GM12878 (cell line): ENCODE results near the gene TIPARP. TPM values are rescaled to one million over a fixed set of nuclear protein-coding genes. Genes with fewer than 3 reads are reported as not detected.
A peak's percentile ranks its signal among the peaks of the same experiment; 100 is the strongest.

Source experiments
- CHD4 ChIP-seq: fragments of 200-600 bp; sonication (generic); IDR thresholded peaks from 2 replicates; pipeline ENCODE4 v1.6.1; 2016; ENCODE audit warnings: mild to moderate bottlenecking
- MTA2 ChIP-seq: fragments of 450-650 bp; IDR thresholded peaks from 2 replicates; pipeline ENCODE4 v1.6.1; 2016; ENCODE audit warnings: low read depth, mild to moderate bottlenecking, moderate library complexity
- POLR2AphosphoS2 ChIP-seq: IDR thresholded peaks from 2 replicates; pipeline ENCODE4 v1.6.1; 2011; ENCODE audit warnings: low read depth, mild to moderate bottlenecking, low read length, improper control_type of control experiment, moderate library complexity
- ZZZ3 ChIP-seq: IDR thresholded peaks from 2 replicates; pipeline ENCODE4 v1.6.1; 2011; ENCODE audit warnings: low read depth; ENCODE audit not compliant: control insufficient read depth, insufficient read length
- polyA plus RNA-seq, 11 experiments: library from polyadenylated mRNA; depleted of rRNA in 4 of 11; unstranded in 6 of 11; stranded (reverse) in 5 of 11; fragments of >200 nt; fragmentation: Nextera tagmentation in 4 of 11; fragmentation: Illumina TruSeq in 1 of 11; extraction: Ambion mirVana in 4 of 11; extraction: Trizol in 1 of 11; gene quantifications; 1 replicate in 1 of 11; 2 replicates in 10 of 11; pipeline versions ENCODE4 v1.2.1 to v1.2.3, GENCODE V29; 2011 to 2016; ENCODE audit warnings: inconsistent platforms in 2 of 11, missing spikeins in 2 of 11, low read depth in 1 of 11
- total RNA-seq, 4 experiments: library from RNA; depleted of rRNA in 3 of 4; stranded (reverse); fragments of >200 nt in 3 of 4; fragmentation: Illumina TruSeq in 1 of 4; extraction: Trizol in 1 of 4; gene quantifications; 2 replicates each; pipeline versions ENCODE4 v1.2.1 to v1.2.3, GENCODE V29; 2013 to 2021
- TF ChIP-seq, protein P1 (sequence below): fragments of 450-650 bp; IDR thresholded peaks from 2 replicates; pipeline ENCODE4 v1.6.1; 2017; ENCODE audit warnings: mild to moderate bottlenecking, moderate library complexity
- TF ChIP-seq, protein P2 (sequence below): IDR thresholded peaks from 2 replicates; pipeline ENCODE4 v1.6.1; 2011; ENCODE audit warnings: borderline replicate concordance, low read depth, mild to moderate bottlenecking, moderate library complexity, mixed read lengths, low read length; ENCODE audit not compliant: insufficient read depth; ENCODE audit errors: extremely low read length
- TF ChIP-seq, protein P3 (sequence below): fragments of 450-650 bp; IDR thresholded peaks from 2 replicates; pipeline ENCODE4 v1.6.1; 2017; ENCODE audit warnings: antibody characterized with exemption, mild to moderate bottlenecking, moderate library complexity
- TF ChIP-seq, protein P4 (sequence below): fragments of 450-650 bp; IDR thresholded peaks from 2 replicates; pipeline ENCODE4 v1.6.1; 2018; ENCODE audit warnings: mild to moderate bottlenecking, low read depth, moderate library complexity; ENCODE audit not compliant: partially characterized antibody

Gene TIPARP
- total and polyA plus RNA-seq, 10 of the 15 experiments (the other 5 are each of a cell fraction or from before 2014, with no cell fraction given): 3.2 to 21.5 (median 12.0) TPM

DNA sequence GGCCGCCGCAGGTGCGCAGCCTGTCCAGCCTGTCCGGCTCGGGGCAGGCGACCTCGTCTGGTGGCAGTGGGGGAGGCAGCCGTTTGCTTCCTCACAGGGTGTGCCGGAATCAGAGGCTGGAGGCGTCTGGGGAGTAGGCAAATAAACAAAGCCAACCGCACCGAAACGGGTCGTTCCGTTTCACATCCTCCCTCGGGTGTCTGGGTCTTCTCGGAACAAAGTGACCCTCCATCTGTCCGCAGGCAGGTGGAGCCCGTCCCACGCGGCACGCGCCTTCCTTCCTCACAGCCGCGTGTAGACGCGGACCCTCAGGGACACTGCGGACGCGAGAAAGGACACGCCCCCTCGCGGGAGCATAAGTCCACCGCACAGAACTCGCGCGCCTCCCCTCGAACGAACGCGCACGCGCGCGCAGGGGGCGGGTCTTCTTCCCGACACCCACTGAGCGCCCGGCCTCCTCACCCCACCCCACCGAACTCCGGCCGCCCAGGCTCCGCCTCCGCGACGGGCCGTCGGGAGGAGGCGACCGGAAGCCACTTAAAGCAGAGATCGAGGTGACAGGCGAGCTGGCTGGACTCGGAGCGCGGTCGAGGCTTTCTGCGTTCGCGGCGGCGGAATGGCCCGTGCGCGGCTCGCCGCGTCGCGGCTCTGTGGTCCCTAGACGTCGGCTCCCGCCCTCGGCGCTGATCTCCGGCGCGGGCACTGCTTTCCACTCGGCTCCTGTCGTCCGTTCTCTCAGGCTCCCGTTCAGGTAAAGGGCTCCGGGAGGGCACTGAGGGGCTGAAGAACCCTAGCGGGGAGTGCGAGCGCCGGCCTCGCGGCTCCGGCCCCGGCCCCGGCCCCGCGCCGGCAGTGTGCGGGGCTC lies at the start of gene TIPARP (continued):
- TF ChIP-seq, protein P1, sequence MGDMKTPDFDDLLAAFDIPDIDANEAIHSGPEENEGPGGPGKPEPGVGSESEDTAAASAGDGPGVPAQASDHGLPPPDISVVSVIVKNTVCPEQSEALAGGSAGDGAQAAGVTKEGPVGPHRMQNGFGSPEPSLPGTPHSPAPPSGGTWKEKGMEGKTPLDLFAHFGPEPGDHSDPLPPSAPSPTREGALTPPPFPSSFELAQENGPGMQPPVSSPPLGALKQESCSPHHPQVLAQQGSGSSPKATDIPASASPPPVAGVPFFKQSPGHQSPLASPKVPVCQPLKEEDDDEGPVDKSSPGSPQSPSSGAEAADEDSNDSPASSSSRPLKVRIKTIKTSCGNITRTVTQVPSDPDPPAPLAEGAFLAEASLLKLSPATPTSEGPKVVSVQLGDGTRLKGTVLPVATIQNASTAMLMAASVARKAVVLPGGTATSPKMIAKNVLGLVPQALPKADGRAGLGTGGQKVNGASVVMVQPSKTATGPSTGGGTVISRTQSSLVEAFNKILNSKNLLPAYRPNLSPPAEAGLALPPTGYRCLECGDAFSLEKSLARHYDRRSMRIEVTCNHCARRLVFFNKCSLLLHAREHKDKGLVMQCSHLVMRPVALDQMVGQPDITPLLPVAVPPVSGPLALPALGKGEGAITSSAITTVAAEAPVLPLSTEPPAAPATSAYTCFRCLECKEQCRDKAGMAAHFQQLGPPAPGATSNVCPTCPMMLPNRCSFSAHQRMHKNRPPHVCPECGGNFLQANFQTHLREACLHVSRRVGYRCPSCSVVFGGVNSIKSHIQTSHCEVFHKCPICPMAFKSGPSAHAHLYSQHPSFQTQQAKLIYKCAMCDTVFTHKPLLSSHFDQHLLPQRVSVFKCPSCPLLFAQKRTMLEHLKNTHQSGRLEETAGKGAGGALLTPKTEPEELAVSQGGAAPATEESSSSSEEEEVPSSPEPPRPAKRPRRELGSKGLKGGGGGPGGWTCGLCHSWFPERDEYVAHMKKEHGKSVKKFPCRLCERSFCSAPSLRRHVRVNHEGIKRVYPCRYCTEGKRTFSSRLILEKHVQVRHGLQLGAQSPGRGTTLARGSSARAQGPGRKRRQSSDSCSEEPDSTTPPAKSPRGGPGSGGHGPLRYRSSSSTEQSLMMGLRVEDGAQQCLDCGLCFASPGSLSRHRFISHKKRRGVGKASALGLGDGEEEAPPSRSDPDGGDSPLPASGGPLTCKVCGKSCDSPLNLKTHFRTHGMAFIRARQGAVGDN: no peak; the same call in none of the 2 replicates
- TF ChIP-seq, protein P2, sequence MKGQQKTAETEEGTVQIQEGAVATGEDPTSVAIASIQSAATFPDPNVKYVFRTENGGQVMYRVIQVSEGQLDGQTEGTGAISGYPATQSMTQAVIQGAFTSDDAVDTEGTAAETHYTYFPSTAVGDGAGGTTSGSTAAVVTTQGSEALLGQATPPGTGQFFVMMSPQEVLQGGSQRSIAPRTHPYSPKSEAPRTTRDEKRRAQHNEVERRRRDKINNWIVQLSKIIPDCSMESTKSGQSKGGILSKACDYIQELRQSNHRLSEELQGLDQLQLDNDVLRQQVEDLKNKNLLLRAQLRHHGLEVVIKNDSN: no peak
- TF ChIP-seq, protein P3, sequence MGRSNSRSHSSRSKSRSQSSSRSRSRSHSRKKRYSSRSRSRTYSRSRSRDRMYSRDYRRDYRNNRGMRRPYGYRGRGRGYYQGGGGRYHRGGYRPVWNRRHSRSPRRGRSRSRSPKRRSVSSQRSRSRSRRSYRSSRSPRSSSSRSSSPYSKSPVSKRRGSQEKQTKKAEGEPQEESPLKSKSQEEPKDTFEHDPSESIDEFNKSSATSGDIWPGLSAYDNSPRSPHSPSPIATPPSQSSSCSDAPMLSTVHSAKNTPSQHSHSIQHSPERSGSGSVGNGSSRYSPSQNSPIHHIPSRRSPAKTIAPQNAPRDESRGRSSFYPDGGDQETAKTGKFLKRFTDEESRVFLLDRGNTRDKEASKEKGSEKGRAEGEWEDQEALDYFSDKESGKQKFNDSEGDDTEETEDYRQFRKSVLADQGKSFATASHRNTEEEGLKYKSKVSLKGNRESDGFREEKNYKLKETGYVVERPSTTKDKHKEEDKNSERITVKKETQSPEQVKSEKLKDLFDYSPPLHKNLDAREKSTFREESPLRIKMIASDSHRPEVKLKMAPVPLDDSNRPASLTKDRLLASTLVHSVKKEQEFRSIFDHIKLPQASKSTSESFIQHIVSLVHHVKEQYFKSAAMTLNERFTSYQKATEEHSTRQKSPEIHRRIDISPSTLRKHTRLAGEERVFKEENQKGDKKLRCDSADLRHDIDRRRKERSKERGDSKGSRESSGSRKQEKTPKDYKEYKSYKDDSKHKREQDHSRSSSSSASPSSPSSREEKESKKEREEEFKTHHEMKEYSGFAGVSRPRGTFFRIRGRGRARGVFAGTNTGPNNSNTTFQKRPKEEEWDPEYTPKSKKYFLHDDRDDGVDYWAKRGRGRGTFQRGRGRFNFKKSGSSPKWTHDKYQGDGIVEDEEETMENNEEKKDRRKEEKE: no peak
- TF ChIP-seq POLR2AphosphoS2 (peak; percentile 98), ZZZ3 (no peak), MTA2 (peak; percentile 90), CHD4 (no peak)
- TF ChIP-seq, protein P4, sequence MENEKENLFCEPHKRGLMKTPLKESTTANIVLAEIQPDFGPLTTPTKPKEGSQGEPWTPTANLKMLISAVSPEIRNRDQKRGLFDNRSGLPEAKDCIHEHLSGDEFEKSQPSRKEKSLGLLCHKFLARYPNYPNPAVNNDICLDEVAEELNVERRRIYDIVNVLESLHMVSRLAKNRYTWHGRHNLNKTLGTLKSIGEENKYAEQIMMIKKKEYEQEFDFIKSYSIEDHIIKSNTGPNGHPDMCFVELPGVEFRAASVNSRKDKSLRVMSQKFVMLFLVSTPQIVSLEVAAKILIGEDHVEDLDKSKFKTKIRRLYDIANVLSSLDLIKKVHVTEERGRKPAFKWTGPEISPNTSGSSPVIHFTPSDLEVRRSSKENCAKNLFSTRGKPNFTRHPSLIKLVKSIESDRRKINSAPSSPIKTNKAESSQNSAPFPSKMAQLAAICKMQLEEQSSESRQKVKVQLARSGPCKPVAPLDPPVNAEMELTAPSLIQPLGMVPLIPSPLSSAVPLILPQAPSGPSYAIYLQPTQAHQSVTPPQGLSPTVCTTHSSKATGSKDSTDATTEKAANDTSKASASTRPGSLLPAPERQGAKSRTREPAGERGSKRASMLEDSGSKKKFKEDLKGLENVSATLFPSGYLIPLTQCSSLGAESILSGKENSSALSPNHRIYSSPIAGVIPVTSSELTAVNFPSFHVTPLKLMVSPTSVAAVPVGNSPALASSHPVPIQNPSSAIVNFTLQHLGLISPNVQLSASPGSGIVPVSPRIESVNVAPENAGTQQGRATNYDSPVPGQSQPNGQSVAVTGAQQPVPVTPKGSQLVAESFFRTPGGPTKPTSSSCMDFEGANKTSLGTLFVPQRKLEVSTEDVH: no peak
